Choroid plexus epithelial cell (primary cell): ENCODE measurements around the gene ARHGAP24.

Experiments used
- DNase-seq: peaks from one replicate; pipeline ENCODE4 v3.0.0-alpha.2; 2010; ENCODE audit warnings: low read depth
- H3K4me3 ChIP-seq: 2 replicates; pipeline ENCODE4 v1.5.1; 2011; ENCODE audit warnings: low read depth, mild to moderate bottlenecking, control low read depth, low read length, moderate library complexity
- CTCF ChIP-seq: conservative IDR thresholded peaks from 2 replicates; pipeline ENCODE4 v1.5.1; 2011; ENCODE audit warnings: low read depth, mild to moderate bottlenecking, control low read depth, inconsistent platforms, low read length, moderate library complexity

The ARHGAP24 gene

GRCh38 chr4:85783483-85783882, 308.5 kb downstream of the ARHGAP24 start:
- no peak overlapping the region for H3K4me3 ChIP-seq
- TF ChIP-seq CTCF, result no peak
- DNase-seq, result peak; percentile 92

GRCh38 chr4:85783900-85784299, 308.9 kb downstream of the ARHGAP24 start:
- DNase-seq, result no peak
- TF ChIP-seq CTCF, result no peak
- no peak overlapping the region for H3K4me3 ChIP-seq

GRCh38 chr4:85784348-85784747, 309.4 kb downstream of the ARHGAP24 start:
- H3K4me3 ChIP-seq, result no peak overlapping the region
- TF ChIP-seq CTCF, result peak; percentile 3
- no peak for DNase-seq

- no peak overlapping the region for H3K4me3 ChIP-seq
- DNase-seq, result no peak
- TF ChIP-seq CTCF, result no peak
Observed at GRCh38 chr4:85784947-85785346, 310.0 kb downstream of the ARHGAP24 start.

GRCh38 chr4:85787133-85787532, 312.2 kb downstream of the ARHGAP24 start:
- no peak overlapping the region for H3K4me3 ChIP-seq
- no peak for TF ChIP-seq CTCF
- peak; percentile 94 for DNase-seq

GRCh38 chr4:85788604-85789003, 313.7 kb downstream of the ARHGAP24 start:
- H3K4me3 ChIP-seq, result no peak overlapping the region
- DNase-seq, result no peak
- no peak for TF ChIP-seq CTCF

GRCh38 chr4:85789241-85789640, 314.3 kb downstream of the ARHGAP24 start:
- TF ChIP-seq CTCF, result no peak
- H3K4me3 ChIP-seq, result no peak overlapping the region
- DNase-seq, result no peak
